Stimulated activated CD4-positive, alpha-beta T cell treated with anti-CD3 and anti-CD28 coated beads, Interleukin-12 subunit alpha, Interleukin-12 subunit beta, amount 100 ng/mL, for 24 hours (primary cell): Measurements from ENCODE around the gene CXCL16.

Source experiments
- DNase-seq, 2 experiments: peaks; one replicate each; pipeline ENCODE4 v3.0.0-alpha.2; 2020; ENCODE audit warnings: low read depth in 2 of 2

The CXCL16 gene, protein sequence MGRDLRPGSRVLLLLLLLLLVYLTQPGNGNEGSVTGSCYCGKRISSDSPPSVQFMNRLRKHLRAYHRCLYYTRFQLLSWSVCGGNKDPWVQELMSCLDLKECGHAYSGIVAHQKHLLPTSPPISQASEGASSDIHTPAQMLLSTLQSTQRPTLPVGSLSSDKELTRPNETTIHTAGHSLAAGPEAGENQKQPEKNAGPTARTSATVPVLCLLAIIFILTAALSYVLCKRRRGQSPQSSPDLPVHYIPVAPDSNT

DNA sequence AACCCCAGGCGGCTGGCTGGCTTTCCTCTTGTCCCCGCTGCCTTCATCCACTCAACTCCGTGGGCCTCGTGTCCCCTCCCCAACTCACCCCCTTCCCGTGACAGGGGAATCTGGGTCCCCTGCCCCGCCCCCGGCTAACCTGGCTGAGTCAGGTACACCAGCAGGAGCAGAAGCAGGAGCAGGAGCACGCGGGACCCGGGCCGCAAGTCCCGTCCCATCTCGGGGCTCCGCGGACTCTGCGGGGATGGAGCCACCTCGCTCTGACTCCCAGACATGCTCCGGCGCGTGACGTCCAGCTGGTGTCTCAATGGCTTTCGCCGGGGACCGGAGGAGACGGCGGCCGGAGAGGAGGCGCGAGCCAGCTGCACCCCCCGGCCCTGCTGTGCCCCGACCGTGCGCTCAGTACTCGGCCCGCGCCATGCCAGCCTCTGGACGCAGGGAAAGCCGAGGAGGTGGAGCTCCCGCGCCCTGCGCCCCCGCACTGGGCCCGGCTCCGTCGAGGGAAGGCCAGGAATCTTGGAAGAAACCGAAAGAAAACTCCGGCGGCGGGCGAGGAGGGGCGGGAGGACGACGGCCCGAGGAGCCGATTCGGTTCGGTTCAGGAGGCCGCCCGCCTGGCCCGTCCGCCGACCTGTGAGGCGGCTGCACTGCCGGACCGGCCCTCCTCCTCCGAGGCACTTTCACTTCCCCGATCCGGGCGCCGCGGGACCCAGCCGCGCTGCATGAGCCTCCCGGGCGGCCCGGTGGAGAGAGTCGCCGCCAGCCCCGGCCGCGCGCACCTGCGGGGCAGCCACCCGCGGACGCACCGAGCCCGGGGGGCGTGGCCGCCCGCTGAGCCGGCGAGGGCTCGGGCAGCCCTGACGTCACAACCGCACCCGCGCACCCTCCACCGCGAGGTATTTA, at the start of gene CXCL16, which contains the start of gene ZMYND15:
CXCL16 (minus strand) TSS at position 807 of the 903 bp plus-strand sequence; CDS start at position 218, 589 bp downstream.
ZMYND15 (plus strand) TSS at position 712 of the 903 bp plus-strand sequence. CDS start 716 bp downstream, outside the sequence.
- DNase-seq = peak in 1 of 2 experiments; percentile 38

DNA sequence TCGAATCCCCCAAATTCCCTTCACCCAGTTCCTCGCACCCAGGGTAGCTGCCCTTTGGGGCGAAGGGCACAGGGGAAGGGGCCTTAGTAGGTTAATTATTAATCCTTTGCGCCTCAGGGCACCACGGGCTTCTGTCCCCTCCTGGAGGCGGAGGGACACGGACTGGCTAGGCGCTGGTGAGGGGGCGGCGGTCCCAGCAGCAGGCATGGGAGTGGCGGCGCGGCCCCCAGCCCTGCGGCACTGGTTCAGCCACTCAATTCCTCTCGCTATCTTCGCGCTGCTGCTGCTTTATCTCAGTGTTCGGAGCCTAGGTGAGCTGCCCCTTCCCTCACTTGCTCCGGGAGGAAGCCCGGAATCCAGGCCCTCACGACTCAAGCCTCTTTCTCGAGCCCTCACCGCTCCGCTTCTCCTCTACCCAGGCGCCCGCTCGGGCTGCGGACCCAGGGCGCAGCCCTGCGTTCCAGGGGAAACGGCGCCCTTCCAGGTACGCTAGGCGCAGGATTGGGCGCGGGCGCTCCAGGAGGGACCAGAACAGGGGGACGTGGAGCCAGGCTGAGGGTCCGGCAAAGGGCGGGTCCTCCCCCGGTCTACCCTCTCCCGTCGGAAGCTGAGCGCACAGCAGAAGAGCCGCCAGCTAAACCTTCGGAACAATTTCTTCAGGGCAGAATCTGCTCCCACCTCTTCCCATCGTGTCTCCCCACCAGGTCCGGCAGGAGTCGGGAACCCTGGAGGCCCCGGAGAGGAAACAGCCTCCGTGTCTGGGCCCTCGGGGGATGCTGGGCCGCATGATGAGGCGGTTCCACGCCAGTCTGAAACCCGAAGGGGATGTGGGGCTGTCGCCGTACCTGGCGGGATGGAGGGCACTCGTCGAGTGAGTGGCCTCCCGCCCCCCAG, 49.3 kb upstream of the CXCL16 start, which contains the start of gene GLTPD2:
GLTPD2 (plus strand) TSS at position 158 of the 894 bp plus-strand sequence; CDS start at position 206, 48 bp downstream.
- DNase-seq = no peak

DNA sequence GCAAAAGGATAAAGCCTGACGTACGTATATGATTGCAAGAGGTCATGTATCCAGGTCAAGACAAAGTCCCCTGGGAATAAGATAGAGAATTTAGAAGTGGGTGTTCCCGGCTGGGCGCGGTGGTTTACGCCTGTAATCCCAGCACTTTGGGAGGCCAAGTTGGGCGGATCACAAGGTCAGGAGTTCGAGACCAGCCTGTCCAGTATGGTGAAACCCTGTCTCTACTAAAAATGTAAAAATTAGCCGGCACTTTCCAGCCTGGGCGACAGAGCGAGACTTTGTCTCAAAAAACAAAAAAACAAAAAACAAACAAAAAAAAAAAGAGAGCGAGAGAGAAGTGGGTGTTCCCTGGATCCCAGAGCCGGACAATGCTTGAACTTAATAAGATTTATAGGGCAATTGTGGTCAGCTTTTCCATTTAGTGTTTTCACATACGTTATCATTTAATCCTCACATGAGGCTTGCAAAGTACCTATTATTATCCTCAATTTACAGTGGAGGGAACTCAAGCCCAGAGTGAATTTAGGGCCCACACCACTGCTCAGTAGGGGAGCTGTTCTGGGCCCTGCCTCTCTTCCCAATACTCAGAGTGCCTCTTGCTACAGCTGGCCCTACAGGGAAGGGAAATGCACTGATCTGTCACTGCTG, 48.6 kb upstream of the CXCL16 start:
- DNase-seq = no peak

DNA sequence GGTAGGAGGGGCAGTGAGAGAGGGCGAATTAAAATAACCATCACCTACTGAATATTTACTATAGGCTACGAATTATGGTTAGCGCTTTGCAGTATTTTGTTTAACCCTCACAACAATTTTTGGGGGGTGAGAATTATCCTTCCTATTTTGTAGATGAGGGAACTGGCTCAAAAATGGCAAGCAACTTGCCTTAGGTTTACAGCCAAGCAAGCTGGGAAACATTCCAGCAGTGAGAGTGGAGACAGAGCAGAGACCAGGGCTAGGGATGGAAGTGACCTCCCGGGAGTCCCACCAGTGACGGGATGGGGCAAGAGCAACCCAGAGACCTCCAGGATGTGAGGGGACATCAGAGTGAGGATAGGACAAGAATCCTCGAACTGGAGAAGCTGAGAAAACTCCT, 46.8 kb upstream of the CXCL16 start:
- no peak for DNase-seq

DNA sequence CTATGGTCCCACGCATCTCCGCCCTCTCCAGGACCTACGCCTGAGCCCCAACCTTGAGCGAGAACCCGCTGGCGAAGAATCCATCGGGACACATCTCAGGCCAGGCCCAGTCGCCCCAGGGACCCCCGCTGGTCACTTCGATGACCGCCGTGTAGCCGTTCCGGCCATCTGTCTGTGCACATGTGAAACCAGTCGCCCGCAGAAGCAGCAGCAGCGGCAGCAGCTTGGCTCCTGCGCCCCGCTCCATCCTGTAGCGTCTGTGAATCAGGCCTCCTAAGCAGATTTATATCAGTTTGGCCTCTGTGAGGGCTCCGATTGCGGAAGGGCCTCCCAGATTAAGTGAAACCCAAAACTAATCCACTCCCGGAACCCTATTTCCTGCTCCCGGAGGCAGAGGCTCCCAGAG, 46.4 kb upstream of the CXCL16 start, which contains the start of gene VMO1:
VMO1 (minus strand) TSS at position 259 of the 406 bp plus-strand sequence; CDS start at position 247, 12 bp downstream.
- no peak for DNase-seq

DNA sequence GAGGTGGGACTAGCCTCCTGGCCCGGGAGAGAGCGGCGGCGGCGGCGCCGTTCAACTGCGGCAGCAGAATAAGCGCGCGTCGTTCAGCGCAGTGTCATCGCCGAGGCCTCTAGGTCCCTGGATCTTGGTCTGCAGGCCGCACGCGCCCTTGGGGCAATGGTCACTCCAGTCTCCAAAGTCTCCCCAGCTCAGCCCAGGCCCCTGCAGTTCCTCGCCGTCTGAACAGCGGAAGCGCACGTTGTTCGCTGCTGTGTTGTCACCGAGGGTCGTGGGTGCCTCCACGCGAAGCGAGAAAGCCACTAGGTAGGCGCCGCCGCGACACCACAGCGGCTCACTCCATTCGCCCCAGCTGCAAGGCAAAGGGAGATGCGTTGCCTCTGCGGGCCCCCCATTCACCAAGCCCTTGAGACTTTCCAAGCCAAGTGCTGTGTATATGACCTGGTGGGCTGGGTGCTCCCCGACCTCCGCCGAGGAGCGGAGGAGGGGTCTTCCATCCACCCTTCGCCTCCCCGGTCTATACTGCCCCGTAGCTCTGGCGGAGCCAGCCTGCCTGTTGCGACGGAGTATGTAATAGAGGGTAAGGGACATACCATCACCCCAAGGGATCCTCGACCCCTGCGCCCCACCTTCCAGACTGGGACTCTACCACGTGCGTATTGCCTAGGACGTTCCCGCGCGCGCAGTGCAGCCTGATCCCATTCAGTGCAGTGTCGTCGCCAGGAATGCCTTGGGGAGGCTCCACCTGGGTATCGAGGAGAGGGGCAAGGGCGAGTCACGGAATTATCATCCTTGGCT, 45.8 kb upstream of the CXCL16 start:
- DNase-seq = no peak

DNA sequence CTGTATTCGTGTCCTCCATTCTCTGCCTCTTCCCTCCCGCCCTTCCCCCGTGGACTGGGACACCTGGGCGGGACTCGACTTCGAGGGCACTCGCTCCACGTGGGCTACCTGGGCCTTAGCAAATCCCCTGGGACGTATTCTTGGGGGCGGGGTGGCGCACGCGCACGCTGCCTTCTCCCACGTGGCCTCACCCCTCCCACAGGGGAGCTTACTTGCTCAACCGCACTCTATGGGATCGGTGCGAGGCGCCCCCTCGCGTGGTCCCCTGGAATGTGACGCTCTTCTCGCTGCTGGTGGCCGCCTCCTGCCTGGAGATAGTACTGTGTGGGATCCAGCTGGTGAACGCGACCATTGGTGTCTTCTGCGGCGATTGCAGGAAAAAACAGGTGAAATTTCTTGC, 42.9 kb upstream of the CXCL16 start:
- no peak for DNase-seq

DNA sequence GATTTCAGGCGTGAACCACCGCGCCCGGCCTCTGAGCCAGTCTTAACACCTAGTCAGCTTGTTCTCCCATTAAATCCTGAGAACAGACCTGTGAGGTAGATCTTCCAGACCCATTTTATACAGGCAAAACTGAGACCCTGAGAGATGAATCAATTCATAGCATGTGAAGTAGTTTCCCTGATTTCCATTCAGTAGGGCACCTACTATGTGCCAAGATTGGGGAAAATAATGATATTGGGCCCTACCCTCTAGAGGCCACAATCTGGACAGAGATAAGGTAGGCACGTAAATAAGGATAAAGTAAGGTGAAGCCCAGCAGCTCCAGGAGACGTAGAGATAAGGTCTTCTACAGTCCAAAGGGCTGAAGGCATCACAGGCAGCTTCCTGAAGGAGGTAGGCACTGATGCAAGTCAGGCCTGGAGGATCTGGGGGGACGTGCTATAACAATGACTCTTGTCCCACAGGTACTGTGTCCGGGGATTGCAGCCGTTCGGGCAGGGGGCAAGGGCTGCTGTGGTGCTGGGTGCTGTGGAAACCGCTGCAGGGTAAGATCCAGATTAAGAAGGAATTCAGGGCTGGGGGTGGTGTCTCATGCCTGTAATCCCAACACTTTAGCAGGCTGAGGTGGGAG, 40.7 kb upstream of the CXCL16 start:
- DNase-seq = no peak

DNA sequence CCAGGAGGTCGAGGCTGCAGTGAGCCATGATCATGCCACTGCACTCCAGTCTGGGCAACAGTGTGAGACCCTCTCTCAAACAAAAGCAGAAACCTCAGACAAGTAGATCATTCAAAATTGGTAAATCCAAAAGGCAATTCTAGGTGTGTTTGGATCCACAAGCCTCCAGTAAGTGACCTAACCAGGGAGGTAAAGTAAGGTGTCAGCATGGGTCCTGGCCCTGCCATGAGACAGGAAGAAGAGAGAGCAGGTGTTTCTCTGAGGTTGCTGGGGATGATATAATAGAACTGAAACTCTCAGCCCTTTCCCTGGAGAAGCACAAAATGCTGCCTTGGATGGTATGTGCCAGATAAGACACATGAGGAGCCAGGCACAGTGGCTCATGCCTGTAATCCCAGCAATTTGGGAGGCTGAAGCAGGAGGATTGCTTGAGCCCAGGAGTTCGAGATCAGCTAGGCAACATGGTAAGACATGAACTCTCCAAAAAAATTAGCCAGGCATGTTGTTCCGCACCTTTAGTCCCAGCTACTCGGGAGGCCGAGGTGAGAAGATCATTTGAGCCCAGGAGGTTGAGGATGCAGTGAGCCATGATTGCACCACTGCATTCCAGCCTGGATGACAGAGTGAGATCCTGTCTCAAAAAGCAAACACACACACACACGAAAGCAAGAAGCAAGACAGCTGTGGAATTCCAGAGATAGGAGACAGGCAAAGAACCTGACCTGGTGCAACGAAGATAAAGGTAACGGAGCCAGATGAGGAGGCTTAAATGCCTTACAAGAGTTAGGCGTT, 38.4 kb upstream of the CXCL16 start:
- DNase-seq = no peak

DNA sequence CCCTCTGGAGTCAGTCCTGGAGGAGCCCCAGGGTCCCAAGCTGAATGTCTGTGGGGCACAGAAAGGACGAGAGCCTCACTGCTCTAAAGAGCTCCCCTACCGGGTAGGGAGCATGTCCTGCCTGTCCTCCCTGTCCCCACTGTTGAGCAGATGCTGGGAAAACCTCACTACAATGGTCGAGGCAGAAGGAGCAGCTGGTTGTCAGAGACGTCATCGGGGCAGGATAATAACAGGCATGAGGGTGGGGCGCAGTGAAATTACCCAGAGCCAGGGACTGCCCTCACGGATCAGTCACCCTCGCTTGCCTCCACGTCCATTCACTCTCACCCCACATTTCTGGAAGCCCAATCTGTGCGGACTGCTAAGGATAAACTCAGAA, 32.5 kb upstream of the CXCL16 start:
- DNase-seq = no peak

DNA sequence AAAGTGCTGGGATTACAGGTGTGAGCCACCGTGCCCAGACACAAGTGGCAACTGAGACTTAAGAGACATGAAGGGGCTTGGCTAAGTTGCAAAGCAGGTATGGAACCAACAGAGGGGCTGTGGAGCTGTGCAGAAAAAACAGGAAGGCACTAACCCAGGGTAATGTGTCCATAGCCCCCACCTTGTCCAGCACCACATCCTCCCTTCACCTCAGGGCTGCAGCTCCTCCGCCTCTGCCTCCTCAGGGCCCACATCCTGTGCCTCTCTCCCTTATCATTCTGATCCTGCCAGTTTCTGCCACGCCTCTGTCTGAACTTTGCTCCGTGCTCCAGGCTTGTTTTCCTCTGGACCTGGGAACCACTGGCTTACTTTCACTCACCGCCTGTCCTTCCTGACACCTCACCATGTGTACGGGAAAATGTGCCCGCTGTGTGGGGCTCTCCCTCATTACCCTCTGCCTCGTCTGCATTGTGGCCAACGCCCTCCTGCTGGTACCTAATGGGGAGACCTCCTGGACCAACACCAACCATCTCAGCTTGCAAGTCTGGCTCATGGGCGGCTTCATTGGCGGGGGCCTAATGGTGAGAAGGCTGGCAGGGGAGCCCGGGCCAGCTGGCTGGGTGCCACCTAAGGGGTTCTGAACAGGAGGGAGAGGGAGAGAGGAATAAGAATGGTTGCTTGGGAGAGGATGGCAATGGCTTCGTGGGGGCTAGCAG, 31.9 kb upstream of the CXCL16 start, which contains the start of gene TM4SF5:
TM4SF5 (plus strand) TSS at position 368 of the 716 bp plus-strand sequence; CDS start at position 405, 37 bp downstream.
- DNase-seq = no peak

DNA sequence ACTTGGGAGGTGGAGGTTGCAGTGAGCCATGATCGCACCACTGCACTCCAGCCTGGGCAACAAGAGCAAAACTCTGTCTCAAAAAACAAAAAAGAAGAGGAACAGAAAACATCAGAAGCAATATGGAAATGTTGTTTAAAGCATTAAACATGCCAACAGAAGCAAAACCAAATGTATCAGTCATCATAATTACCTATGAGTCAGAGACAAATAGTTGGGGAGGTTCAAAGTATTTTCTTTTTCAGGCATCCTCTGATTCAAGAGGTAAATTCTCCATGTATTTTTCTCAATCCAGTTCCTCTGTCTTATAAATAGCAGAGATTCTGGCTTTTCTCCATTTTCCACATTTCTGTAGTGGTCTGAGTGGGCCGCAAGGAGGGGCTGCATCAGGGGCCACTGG, 29.9 kb upstream of the CXCL16 start:
- no peak for DNase-seq

DNA sequence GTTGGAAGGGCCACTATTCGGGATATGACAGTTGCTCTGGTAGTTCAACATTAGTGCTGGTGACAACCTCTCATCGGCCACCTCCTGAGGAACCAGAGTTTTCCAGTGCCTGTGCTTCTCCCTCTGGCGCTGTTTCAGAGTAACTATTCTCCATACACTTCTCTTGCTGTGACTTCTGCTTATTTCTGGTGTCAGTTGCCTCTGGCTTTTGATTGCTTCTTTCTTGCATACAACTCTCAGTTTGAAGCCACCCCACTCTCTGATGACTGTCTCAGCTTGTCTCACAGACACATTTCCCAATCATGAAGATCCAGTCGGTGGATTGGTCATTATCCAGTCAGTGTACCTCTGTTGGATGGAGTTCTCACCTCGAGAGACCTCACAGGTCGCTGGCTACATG, 28.6 kb upstream of the CXCL16 start:
- no peak for DNase-seq

DNA sequence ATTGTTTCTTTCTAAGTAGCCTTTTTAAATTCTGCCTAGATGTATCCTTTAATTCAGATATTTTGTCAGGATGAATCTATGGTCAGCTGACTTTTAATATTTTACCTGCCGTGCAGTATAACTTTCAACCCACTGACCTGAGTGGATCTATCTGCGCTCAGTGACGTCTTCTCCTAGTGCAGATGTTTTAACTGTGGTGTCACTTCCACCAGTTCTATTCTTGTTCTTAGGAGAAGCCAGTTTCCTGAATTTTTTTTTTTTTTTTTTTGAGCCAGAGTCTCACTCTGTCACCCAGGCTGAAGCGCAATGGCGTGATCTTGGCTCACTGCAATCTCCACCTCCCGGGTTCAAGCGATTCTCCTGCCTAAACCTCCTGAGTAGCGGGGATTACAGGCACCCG, 27.0 kb upstream of the CXCL16 start:
- DNase-seq = no peak

DNA sequence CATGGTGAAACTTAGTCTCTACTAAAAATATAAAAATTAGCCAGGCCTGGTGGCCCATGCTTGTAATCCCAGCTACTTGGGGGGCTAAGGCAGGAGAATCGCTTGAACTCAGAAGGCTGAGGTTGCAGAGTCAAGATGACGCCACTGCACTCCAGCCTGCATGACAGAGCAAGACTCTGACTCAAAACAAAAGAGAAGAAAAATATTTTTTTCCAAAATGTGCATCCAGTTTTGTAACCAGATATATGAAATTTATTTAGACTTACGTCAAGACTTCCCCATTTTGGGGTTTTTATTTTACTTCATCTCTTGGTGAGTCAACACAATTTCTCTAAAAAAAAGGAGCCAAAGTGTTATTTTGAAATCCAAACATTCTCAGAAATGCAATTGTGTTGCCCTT, 26.5 kb upstream of the CXCL16 start:
- DNase-seq = no peak

DNA sequence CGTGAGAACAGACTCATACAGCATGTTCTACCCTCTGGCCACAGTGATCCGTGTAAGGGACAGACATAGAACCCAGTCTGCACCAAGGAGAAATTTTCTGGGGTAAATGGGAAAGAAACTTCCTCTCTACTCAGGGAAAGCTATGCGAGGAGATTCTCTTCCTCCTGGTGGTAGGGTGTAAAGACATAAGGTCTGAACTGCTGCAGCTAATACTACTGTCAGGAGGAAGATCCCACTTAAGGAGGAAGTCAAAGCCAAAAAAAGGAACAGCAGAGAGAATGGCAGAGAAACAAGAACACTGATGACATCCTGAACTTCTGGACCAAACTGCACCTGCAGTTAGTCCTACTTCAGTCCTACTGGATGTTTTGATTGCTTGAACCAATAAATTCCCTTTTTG, 24.9 kb upstream of the CXCL16 start:
- DNase-seq = no peak

DNA sequence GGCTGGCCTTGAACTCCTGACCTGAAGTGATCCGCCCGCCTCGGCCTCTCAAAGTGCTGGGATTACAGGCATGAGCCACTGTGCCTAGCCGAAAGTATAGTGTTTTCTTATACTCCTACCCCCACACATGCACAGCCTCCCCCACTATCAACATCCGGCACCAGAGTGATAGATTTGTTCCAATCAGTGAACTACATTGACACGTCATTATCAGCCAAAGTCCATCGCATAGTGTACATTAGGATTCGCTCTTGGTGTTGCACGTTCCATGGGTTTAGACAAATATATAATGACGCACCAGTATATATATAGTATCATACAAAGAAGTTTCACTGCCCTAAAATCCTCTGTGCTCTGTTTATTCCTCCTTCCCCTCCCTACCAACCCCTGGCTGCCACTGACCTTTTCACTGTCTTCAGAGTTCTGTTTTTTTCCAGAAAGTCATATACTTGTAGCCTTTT, 20.1 kb upstream of the CXCL16 start:
- no peak for DNase-seq

DNA sequence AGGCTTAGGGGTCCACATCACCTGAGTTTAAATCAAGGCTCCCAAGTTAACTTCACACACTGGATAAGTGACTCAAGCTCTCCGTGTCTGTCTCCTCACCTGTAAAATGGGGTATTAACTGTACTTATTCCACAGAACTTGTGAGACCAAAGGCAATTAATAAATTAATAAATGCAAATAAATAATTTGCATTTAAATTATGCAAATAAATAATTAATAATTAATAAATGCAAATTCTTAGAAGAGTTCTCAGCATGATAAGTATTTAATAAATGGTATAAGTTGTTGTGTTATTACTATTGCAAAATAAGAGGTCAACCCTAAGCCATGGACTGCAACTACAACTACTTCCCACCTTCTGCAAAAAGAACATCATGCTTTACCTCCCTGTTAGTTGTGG, 13.7 kb upstream of the CXCL16 start:
- DNase-seq = no peak
